GM19043 (cell line): ENCODE results near the gene PRSS16.
"Not testable (repeated sequence)": the region's sequence is repeated elsewhere in the genome, so short reads cannot be mapped to it uniquely, and the experiment has no call there.

Experiments used
- ATAC-seq: cut with Tn5 transposase; IDR thresholded peaks from one replicate; pipeline ENCODE4 v1.9.1; 2021; ENCODE audit warnings: low read depth; ENCODE audit not compliant: unreplicated experiment

Gene PRSS16

GRCh38 chr6:27247133-27247836, at the start of gene PRSS16:
PRSS16 (plus strand) TSS chr6:27247701; CDS start chr6:27247738, 37 bp downstream.
- no peak for ATAC-seq

GRCh38 chr6:27205375-27206278, 41.9 kb upstream of the PRSS16 start:
- ATAC-seq: no peak

- ATAC-seq: no peak
These were observed 40.7 kb upstream of the PRSS16 start for GRCh38 chr6:27206806-27207205.

DNA sequence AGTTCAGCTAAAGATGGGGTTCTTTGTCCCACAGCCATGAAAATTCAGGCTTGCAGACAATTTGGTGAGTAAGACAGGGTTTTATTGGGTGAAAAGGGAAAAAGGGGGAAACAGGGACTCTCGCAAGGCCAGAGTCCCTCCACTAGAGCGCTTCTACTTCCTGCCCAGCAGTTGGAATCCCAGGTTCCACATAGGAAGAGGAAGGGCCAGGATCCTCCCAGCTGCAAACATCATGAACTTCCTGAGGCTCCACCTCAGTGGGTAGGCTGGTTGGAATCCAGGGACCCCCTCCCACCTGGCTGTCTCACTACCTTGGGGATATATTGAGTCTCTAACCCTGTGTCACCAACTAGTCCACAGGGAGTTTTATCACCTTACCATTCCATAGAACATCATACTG, 39.5 kb upstream of the PRSS16 start:
- ATAC-seq: no peak

- no peak for ATAC-seq
These were observed 38.3 kb upstream of the PRSS16 start for GRCh38 chr6:27209196-27209595.

GRCh38 chr6:27209659-27210269, 37.7 kb upstream of the PRSS16 start:
- no peak for ATAC-seq

- ATAC-seq: not testable (repeated sequence)
These were observed 34.4 kb upstream of the PRSS16 start for GRCh38 chr6:27213091-27213517.

DNA sequence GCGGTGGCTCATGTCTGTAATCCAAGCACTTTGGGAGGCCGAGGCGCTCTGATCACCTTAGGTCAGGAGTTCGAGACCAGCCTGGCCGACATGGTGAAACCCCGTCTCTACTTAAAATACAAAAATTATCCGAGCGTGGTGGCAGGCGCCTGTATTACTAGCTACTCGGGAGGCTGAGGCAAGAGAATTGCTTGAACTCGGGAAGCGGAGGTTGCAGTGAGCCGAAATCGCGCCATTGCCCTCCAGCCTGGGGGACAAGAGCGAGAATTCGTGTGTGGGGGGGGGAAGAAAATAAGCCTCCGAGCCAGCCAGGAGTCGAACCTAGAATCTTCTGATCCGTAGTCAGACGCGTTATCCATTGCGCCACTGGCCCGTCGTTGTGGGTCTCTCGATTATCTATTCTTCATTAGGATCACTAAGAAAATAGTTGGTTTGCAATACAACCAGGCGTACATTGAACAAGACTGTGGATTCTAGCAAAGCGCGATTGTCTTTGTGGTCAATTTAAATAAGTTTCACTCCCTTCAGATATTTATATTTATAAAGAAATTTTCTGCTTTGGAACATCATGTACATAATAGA, 33.9 kb upstream of the PRSS16 start:
- no peak for ATAC-seq

DNA sequence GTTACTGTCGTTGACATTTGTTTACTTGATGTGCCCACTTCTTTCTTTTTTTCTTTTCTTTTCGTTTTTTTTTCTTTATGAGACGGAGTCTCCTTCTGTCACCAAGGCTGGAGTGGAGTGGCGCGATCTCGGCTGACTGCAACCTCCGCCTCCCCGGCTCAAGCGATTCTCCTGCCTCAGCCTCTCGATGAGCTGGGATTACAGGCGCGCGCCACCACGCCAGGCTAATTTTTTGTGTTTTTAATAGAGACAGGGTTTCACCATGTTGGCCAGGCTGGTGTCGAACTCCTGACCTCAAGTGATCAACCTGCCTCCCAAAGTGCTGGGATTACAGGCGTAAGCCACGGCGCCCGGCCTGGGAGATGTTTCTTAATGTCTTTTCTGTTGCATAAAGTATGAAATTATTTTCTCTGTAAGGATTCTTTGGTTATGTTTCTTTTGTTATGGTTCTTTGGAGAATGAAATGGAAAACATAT, 33.3 kb upstream of the PRSS16 start:
- no peak for ATAC-seq

DNA sequence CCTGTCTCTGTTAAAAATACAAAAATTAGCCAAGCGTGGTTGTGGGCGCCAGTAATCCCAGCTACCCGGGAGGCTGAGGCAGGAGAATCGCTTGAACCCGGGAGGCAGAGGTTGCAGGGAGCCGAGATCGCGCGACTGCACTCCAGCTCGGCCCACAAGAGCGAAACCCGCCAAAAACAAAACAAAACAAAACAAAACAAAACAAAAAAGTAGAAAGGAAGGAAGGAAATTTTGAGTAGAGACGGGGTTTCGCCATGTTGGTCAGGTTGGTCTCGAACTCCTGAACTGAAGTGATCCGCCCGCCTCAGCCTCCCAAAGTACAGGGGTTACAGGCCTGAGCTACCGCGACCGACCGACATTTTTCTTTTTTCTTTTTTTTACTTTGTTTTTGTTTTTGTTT, 30.6 kb upstream of the PRSS16 start:
- ATAC-seq: no peak

GRCh38 chr6:27222971-27223370, 24.5 kb upstream of the PRSS16 start:
- not testable (repeated sequence) for ATAC-seq

DNA sequence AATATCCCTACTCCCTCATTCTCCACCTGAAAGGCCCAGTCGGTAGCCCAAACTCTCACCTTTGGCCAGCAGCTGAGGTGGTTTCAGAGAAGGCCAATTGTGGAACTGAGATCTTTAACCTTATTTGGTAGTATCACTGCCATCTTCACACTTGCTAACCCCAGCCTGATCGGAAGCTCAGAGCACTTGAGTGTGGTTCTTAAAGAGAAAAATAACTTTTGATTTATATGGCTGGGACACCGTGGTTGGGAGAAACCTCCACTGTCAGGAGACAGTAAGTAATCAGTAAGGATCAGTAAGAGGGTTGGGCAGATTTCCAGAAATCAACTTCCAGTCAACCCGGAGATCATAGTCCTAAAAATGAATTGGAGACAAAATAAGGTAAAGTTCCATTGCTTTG, 22.8 kb upstream of the PRSS16 start:
- ATAC-seq: no peak

- no peak for ATAC-seq
These were observed 18.5 kb upstream of the PRSS16 start for GRCh38 chr6:27228963-27229477.

DNA sequence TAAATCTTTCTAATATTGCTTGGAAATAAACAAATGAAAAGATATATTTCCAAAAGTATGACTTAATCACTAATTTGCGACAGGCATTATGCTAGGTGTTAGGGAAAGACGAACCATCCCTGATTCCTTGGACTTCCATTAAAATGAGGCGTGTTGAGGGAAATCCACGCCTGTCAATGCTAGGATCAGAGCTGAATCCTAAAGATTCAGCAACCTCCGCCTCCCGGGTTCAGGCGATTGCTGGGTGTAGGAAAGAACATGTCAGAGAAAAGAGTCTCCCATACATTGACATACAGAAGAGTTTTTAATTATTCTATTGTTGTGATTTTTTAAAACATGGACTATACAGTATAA, 16.8 kb upstream of the PRSS16 start:
- no peak for ATAC-seq

DNA sequence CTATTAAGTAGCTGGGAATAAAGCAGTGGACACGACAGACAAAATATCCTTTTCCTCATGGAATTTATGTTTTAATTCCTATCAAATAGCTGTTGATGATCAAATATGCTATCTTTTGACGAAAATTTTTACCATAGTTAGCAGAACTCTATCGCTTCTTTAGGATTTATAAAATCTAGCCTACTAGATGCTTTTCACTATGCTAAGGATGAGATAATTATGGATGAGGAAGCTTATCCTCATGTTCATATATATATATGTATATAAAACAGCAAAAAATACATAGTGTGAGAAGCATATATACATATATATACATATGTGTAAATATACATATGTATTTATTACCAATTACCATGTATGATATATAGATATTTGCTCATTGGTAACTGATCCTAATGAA, 12.9 kb upstream of the PRSS16 start:
- ATAC-seq: no peak

DNA sequence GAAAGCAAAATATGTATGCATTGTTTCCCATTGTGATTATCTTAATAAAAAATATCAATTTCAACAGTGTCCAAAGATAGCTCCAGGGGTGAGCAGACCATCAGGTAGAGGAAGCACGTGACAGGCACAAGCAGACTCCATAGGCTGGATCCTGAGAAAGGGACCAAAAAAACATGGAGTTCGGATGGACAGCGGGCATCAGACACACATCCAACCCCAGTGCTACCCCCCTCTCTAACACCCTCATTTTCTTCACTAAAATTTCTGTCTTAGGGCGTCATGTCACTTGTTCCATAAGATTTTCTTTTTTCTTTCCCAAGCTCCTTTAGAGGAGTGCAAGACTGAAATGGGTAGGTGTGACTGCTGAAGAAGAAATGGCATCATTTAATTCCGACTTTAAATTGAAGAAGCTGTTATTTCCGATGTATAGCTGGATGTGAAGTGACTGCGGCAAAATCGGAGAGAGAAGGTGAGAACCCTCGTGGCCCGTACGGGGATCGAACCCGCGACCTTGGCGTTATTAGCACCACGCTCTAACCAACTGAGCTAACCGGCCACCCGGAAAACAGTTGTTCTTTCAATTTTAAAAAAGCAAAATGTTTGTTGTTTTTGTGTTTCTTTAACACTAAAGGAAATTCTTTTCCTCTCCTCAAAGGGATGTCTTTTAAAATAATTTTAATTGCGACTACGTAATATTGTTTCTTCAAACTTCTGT, 10.3 kb upstream of the PRSS16 start:
- no peak for ATAC-seq

DNA sequence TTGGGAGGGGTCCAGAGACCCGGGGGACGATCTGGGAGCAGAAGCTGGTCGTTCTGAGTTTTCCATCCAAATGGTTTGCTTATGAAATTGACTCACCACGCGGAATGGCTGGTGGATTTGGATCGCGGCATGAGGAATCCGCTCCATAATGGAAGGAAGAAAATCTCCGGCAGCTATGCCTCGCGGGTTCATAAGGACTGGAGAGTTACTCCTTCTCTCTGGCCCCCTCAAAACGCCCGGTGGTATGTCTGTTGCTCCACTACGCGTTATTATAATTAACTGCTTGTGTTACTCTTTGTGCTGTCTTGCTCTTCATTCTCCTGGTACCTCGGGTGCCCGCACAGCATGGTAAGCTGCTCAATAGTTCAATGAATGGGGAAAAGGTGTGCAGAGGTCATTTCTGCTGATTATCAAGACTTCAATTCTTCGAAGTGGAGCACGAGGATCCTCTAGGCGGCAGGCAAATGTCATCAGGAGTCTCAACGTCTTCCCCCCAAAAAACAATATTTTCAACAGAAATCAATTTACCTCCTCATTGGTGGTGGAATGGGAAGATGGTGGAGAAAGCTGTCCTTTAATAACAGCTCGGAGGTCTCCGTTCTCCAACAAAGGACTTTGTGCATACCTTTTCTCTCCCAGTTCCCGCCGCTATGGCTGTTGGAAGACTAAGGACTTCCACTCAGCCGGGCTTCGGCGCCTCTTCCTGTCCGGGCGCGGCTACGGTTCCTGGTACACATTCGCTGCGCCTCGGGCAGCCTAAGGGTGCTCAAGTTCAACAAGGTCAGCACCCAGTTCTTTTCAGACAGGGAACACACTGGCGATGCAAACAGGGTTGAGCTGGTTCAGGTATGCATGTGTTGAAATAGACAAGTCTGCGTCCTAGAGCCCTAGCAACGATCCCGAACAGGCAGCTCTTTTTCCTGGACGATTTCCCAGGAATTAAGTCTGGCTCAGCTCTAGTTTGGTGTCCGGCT, 9.2 kb upstream of the PRSS16 start:
- ATAC-seq: no peak

DNA sequence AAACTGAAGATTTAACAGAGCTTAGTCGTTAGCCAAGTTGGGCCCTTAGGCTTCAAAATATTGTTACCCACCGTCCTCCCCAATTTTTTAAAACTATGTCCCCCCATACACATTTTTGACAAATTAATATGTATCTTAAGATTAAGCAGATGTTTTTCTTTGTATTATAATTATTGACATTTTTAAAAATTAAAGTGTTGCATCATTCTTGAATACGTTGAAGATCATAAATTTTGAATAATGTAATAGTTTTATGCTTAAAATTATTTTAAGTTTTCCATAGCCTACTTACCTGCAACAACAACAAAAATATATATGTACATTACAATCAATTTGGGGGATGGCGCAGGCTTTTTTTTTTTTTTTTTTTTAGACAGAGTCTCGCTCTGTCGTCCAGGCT, 8.2 kb upstream of the PRSS16 start:
- no peak for ATAC-seq

DNA sequence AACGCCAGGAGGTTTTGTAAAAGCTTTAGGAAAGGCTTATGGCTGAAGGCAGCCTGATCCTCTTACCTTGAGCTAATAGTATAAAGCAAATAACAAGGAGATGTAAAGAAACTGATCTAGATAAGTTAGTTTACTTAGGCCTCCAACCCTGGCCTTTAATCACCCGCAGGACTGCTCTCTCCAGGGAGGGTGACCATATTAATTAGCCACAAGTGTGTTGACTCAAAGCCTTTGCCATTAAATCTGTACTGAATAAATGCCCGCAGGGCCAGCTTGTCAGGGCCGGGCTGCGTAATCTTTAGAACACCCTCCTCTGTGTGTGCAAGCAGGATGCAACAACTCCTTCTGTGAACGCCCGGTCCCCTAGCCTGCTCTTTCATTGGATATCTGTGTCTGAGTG, 6.1 kb upstream of the PRSS16 start:
- ATAC-seq: no peak
